Hepatocyte (in vitro differentiated cells): ENCODE data around the gene XPR1. TPM values are rescaled to one million over a fixed set of nuclear protein-coding genes. Genes with fewer than 3 reads are reported as not detected.

Experiments
- DNase-seq: peaks from one replicate; pipeline ENCODE4 v3.0.0-alpha.2; 2016; ENCODE audit warnings: low spot score
- H2AFZ ChIP-seq: fragments of 200-600 bp; sonication (generic); 2 replicates; pipeline ENCODE4 v1.6.0; 2016; ENCODE audit warnings: antibody characterized with exemption, mild to moderate bottlenecking
- H3K27ac ChIP-seq: fragments of 200-600 bp; sonication (generic); 2 replicates; pipeline ENCODE4 v1.5.1; 2016; ENCODE audit warnings: mild to moderate bottlenecking
- H3K27me3 ChIP-seq: fragments of 200-600 bp; sonication (generic); 2 replicates; pipeline ENCODE4 v1.6.1; 2016
- H3K36me3 ChIP-seq: fragments of 200-600 bp; sonication (generic); replicated peaks from 2 replicates; pipeline ENCODE4 v1.5.1; 2016; ENCODE audit warnings: low read depth; ENCODE audit not compliant: insufficient read depth
- H3K4me1 ChIP-seq: fragments of 200-600 bp; sonication (generic); 2 replicates; pipeline ENCODE4 v1.5.1; 2016; ENCODE audit warnings: mild to moderate bottlenecking, moderate library complexity; ENCODE audit not compliant: insufficient read depth
- H3K4me2 ChIP-seq: fragments of 200-600 bp; sonication (generic); 2 replicates; pipeline ENCODE4 v1.6.0; 2016
- H3K4me3 ChIP-seq: fragments of 200-600 bp; sonication (generic); 2 replicates; pipeline ENCODE4 v1.5.1; 2016; ENCODE audit warnings: mild to moderate bottlenecking
- H3K79me2 ChIP-seq: fragments of 200-600 bp; sonication (generic); 2 replicates; pipeline ENCODE4 v1.6.0; 2017; ENCODE audit warnings: mild to moderate bottlenecking
- H3K9me2 ChIP-seq: fragments of 200-600 bp; sonication (generic); replicated peaks from 2 replicates; pipeline ENCODE4 v1.6.0; 2017; ENCODE audit warnings: mild to moderate bottlenecking; ENCODE audit not compliant: insufficient read depth
- H3K9me3 ChIP-seq: fragments of 200-600 bp; sonication (generic); 2 replicates; pipeline ENCODE4 v1.5.1; 2016; ENCODE audit warnings: low read depth, mild to moderate bottlenecking
- H4K20me1 ChIP-seq: fragments of 200-600 bp; sonication (generic); 2 replicates; pipeline ENCODE4 v1.6.0; 2016; ENCODE audit warnings: mild to moderate bottlenecking; ENCODE audit not compliant: insufficient read depth, poor library complexity, severe bottlenecking
- CTCF ChIP-seq: fragments of 200-600 bp; sonication (generic); IDR thresholded peaks from 2 replicates; pipeline ENCODE4 v1.5.1; 2016; ENCODE audit warnings: antibody characterized with exemption, mild to moderate bottlenecking; ENCODE audit not compliant: poor library complexity
- EZH2 ChIP-seq: fragments of 200-600 bp; sonication (generic); IDR thresholded peaks from 2 replicates; pipeline ENCODE4 v1.6.1; 2016; ENCODE audit warnings: antibody characterized with exemption, mild to moderate bottlenecking, borderline replicate concordance
- EZH2phosphoT487 ChIP-seq: fragments of 200-600 bp; sonication (generic); IDR thresholded peaks from one replicate; pipeline ENCODE4 v1.6.1; 2018; ENCODE audit warnings: antibody characterized with exemption, mild to moderate bottlenecking, low read depth, moderate library complexity; ENCODE audit not compliant: unreplicated experiment, severe bottlenecking
- WGBS: methylation state at CpG from one replicate; pipeline ENCODE4 v1.1.6; 2016; ENCODE audit warnings: low lambda C conversion rate; ENCODE audit errors: missing lambda C conversion rate; 5-methylcytosine and 5-hydroxymethylcytosine counted together
- polyA plus RNA-seq: library from polyadenylated mRNA; unstranded; fragments of >200 nt; fragmentation: Nextera tagmentation; extraction: Ambion mirVana; gene quantifications from 2 replicates; pipeline ENCODE4 v1.2.1, GENCODE V29; 2016
- total RNA-seq: library from RNA; depleted of rRNA; stranded (reverse); fragments of >200 nt; gene quantifications from 2 replicates; pipeline ENCODE4 v1.2.3, GENCODE V29; 2014

XPR1 gene
- total and polyA plus RNA-seq, 2 experiments from 2014 or later = 18.2 to 41.5 TPM

GRCh38 chr1:180931529-180931928, 299.7 kb downstream of the XPR1 start:
- no peak overlapping the region for H3K27ac ChIP-seq
- no peak overlapping the region for H2AFZ ChIP-seq
- no peaks in the 10 kb centered on the region for H3K79me2 ChIP-seq
- WGBS = 90% methylated on average over 4 of the region's 4 CpGs
- no peaks in the 10 kb centered on the region for H3K9me3 ChIP-seq
- H3K4me1 ChIP-seq = peaks cover 25% of the 10 kb centered on the region
- no peaks in the 10 kb centered on the region for H3K27me3 ChIP-seq
- no peaks in the 10 kb centered on the region for H3K36me3 ChIP-seq
- no peaks in the 10 kb centered on the region for H4K20me1 ChIP-seq
- H3K4me2 ChIP-seq = no peak overlapping the region
- DNase-seq = no peak
- H3K9me2 ChIP-seq = no peaks in the 10 kb centered on the region
- TF ChIP-seq CTCF (no peak), EZH2phosphoT487 (no peak), EZH2 (no peak)
- H3K4me3 ChIP-seq = no peak overlapping the region

GRCh38 chr1:180932378-180932777, 300.6 kb downstream of the XPR1 start:
- Histone ChIP-seq H2AFZ (no peak overlapping the region), H3K4me3 (no peak overlapping the region), H3K9me2 (no peaks in the 10 kb centered on the region), H3K79me2 (no peaks in the 10 kb centered on the region), H3K4me1 (peaks cover 17% of the 10 kb centered on the region), H3K27me3 (no peaks in the 10 kb centered on the region), H3K27ac (no peak overlapping the region), H3K9me3 (no peaks in the 10 kb centered on the region), H4K20me1 (no peaks in the 10 kb centered on the region), H3K36me3 (no peaks in the 10 kb centered on the region), H3K4me2 (no peak overlapping the region)
- no peak for TF ChIP-seq CTCF
- no peak for TF ChIP-seq EZH2
- no peak for TF ChIP-seq EZH2phosphoT487
- DNase-seq = no peak
- WGBS = 93% methylated on average over 4 of the region's 4 CpGs

- Histone ChIP-seq H3K4me1 (peaks cover 9% of the 10 kb centered on the region), H3K4me3 (no peak overlapping the region), H3K36me3 (no peaks in the 10 kb centered on the region), H3K27me3 (no peaks in the 10 kb centered on the region), H2AFZ (no peak overlapping the region), H3K4me2 (no peak overlapping the region), H3K79me2 (no peaks in the 10 kb centered on the region), H4K20me1 (no peaks in the 10 kb centered on the region), H3K27ac (no peak overlapping the region), H3K9me2 (no peaks in the 10 kb centered on the region), H3K9me3 (no peaks in the 10 kb centered on the region)
- no peak for DNase-seq
- TF ChIP-seq EZH2 (no peak), CTCF (no peak), EZH2phosphoT487 (no peak)
Measured at GRCh38 chr1:180933141-180933540, 301.3 kb downstream of the XPR1 start.

GRCh38 chr1:180934563-180934962, 302.7 kb downstream of the XPR1 start:
- Histone ChIP-seq H3K4me2 (no peak overlapping the region), H3K79me2 (no peaks in the 10 kb centered on the region), H4K20me1 (no peaks in the 10 kb centered on the region), H3K9me3 (no peaks in the 10 kb centered on the region), H3K4me3 (no peak overlapping the region), H3K27ac (no peak overlapping the region), H2AFZ (no peak overlapping the region), H3K36me3 (no peaks in the 10 kb centered on the region), H3K4me1 (no peaks in the 10 kb centered on the region), H3K9me2 (no peaks in the 10 kb centered on the region), H3K27me3 (no peaks in the 10 kb centered on the region)
- no peak for TF ChIP-seq EZH2phosphoT487
- TF ChIP-seq EZH2 = no peak
- TF ChIP-seq CTCF = no peak
- 96% methylated on average over 7 of the region's 7 CpGs for WGBS
- DNase-seq = no peak
